K562 (cell line): Measurements from ENCODE around the gene TRIM24.

Experiments
- CEBPB ChIP-seq: fragments of 450-650 bp; IDR thresholded peaks from 2 replicates; pipeline ENCODE4 v1.6.1; 2016; ENCODE audit warnings: missing genetic modification characterization, missing compliant biosample characterization
- GTF2F1 ChIP-seq: IDR thresholded peaks from 2 replicates; pipeline ENCODE4 v1.6.1; 2011; ENCODE audit warnings: low read depth, low read length, improper control_type of control experiment
- U2AF1 ChIP-seq: fragments of 200-400 bp; formaldehyde crosslinking; optimal IDR thresholded peaks from 2 replicates; pipeline ENCODE3; 2017; ENCODE audit warnings: mild to moderate bottlenecking, low read depth, low read length, moderate library complexity

GRCh38 chr7:138581065-138581464 lies 121.0 kb downstream of the TRIM24 start:
- TF ChIP-seq CEBPB (tag) (no peak), GTF2F1 (no peak), U2AF1 (no peak)
